Measurements from ENCODE around the gene PRKCA. TPM values are rescaled to one million over a fixed set of nuclear protein-coding genes. Genes with fewer than 3 reads are reported as not detected.
"Not testable (repeated sequence)": the region's sequence is repeated elsewhere in the genome, so short reads cannot be mapped to it uniquely, and the experiment has no call there.

Gene PRKCA
- polyA plus RNA-seq, 2 of the 4 experiments (the other 2 are of a cell fraction): 28.8 to 65.0 TPM

GRCh38 chr17:66301864-66302741, at the start of gene PRKCA (continued):
- TF ChIP-seq RFX5 (IDR thresholded peaks at IDR 0.05) (no peak), MYC (IDR thresholded peaks at IDR 0.05; ENCODE audit: borderline replicate concordance, low read length) (no peak), HDAC2 (IDR thresholded peaks at IDR 0.05) (no peak), CEBPB (IDR thresholded peaks at IDR 0.05) (no peak), ATOH8 (CRISPR knock-in tag; IDR thresholded peaks at IDR 0.05; ENCODE audit: low read depth) (no peak), CTCF (IDR thresholded peaks at IDR 0.05) (no peak), TP53 (CRISPR knock-in tag; IDR thresholded peaks at IDR 0.05) (0 out of 2 replicates have a peak, but pooled peaks have one; percentile 8), ELK1 (IDR thresholded peaks at IDR 0.05; ENCODE audit: low read depth, low read length) (no peak), RCOR1 (IDR thresholded peaks at IDR 0.05; ENCODE audit: low read depth, low read length) (no peak), HOXB13 (CRISPR knock-in tag; IDR thresholded peaks at IDR 0.05; ENCODE audit: low read depth) (no peak), BHLHE40 (IDR thresholded peaks at IDR 0.05; ENCODE audit: low read depth, low read length) (no peak), CBX8 (IDR thresholded peaks at IDR 0.05) (no peak), USF2 (IDR thresholded peaks at IDR 0.05) (peak; percentile 56; the same call in 1 of the 2 replicates), RARB (CRISPR knock-in tag; IDR thresholded peaks at IDR 0.05) (no peak), BCL3 (IDR thresholded peaks at IDR 0.05) (peak; percentile 97), FOXS1 (CRISPR knock-in tag; IDR thresholded peaks at IDR 0.05) (no peak), HOXA7 (CRISPR knock-in tag; IDR thresholded peaks at IDR 0.05) (no peak), PHF8 (IDR thresholded peaks at IDR 0.05; ENCODE audit: borderline replicate concordance, low read depth) (no peak), MAX (IDR thresholded peaks at IDR 0.05) (0 out of 2 replicates have a peak, but pooled peaks have one; percentile 12), KDM1A (IDR thresholded peaks at IDR 0.05; ENCODE audit: low read depth) (no peak), RNF2 (IDR thresholded peaks at IDR 0.05; ENCODE audit: borderline replicate concordance, low read depth) (no peak), ZFP36 (IDR thresholded peaks at IDR 0.05; ENCODE audit: borderline replicate concordance, partially characterized antibody) (no peak), JUN (IDR thresholded peaks at IDR 0.05) (peak; percentile 74 to 96; a peak in 3 of 5 replicates)

GRCh38 chr17:66253458-66253857, 49.0 kb upstream of the PRKCA start:
- CTCF ChIA-PET: interaction anchor here (1.2 to 4.0 kb wide), 2 partner anchors 22 to 372 kb away, joined by 4 to 31 read pairs; no protein-coding TSS in a partner anchor
- 93% methylated on average over 8 of the region's 8 CpGs for WGBS (ENCODE audit: missing lambda C conversion rate)
- DNase-seq (ENCODE audit: low read depth in 1 of 2, low spot score in 1 of 2); ATAC-seq; H3K4me2 ChIP-seq; FAIRE-seq; H3K4me1 ChIP-seq; H3K4me3 ChIP-seq; H3K9me3 ChIP-seq; POLR2A ChIA-PET: not testable (repeated sequence)
- peak overlapping the region in 1 of 2 experiments; percentile 5; a peak in 1 of 6 replicates for H3K27ac ChIP-seq
